GM18520 (cell line): ENCODE data around the gene TBCK.

Source experiments
- ATAC-seq: cut with Tn5 transposase; IDR thresholded peaks from one replicate; pipeline ENCODE4 v1.9.1; 2021; ENCODE audit not compliant: unreplicated experiment

The TBCK gene

GRCh38 chr4:106049490-106049889 is 266.5 kb downstream of the TBCK start:
- ATAC-seq, result no peak

GRCh38 chr4:106048250-106048971 is 267.6 kb downstream of the TBCK start:
- ATAC-seq, result no peak

GRCh38 chr4:106046083-106046482 is 269.9 kb downstream of the TBCK start:
- ATAC-seq, result no peak

GRCh38 chr4:106041294-106042002 is 274.6 kb downstream of the TBCK start:
- ATAC-seq, result no peak

- no peak for ATAC-seq
These were observed 276.2 kb downstream of the TBCK start for GRCh38 chr4:106039796-106040195.

- no peak for ATAC-seq
These were observed 277.1 kb downstream of the TBCK start for GRCh38 chr4:106038908-106039307.

GRCh38 chr4:106038012-106038411 is 278.0 kb downstream of the TBCK start:
- no peak for ATAC-seq

GRCh38 chr4:106036848-106037247 is 279.2 kb downstream of the TBCK start:
- no peak for ATAC-seq

DNA sequence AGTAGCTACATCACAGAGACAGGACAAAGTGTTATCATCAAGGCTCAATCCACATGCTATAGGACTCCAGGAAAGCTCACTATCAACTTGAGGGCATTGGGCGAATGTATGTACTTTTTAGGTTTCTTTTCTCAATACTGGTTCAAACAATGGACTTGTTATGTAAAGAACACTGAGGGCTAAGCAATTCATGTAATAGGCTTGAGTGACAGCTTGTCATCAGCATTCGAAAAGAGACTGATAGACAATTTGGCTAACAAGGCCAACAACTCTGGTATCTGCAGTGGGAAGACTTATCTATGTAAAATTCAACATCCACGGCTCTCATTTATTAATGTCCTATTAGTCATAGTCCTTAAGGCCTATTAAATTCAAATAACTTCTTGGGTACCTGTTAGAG is 279.7 kb downstream of the TBCK start:
- no peak for ATAC-seq

DNA sequence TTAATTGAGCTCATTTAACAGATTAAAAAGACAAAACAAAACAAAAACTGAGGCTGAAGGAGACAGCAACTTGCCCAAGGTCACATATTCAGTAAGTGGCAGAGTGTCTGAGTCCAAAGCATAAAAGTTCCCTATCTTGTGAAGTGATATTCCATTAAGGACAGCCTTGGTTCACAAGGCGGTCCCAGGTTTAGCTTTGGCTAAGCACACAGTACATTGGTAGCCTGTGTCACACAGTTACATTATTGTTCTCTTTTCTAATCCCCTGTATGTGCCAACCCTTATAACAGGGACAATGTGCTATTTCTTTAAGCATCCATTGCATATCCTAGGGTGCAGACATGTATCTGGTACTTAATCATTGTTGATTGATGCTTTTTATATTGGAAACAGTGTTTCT is 280.8 kb downstream of the TBCK start:
- no peak for ATAC-seq

DNA sequence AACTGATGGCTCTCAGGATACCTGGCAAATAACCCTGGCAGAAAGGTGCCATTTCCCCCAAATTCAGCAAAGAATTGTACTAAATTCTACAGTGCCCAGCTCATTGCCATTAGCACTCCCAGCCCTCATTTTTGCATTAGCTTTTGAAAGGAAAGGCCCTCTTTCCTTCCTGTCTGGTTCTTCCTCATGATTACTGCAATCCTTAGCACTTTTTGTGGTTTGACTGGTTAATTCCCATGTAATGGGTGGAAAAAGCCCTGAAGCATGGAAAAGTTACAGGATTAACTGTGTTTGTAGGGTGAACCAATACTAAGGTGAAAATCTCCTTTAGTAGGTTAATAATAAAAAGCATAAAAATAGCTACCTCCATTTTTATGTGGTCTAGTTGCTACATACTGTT is 281.3 kb downstream of the TBCK start:
- ATAC-seq, result no peak

- no peak for ATAC-seq
These were observed 281.8 kb downstream of the TBCK start for GRCh38 chr4:106034220-106034619.

DNA sequence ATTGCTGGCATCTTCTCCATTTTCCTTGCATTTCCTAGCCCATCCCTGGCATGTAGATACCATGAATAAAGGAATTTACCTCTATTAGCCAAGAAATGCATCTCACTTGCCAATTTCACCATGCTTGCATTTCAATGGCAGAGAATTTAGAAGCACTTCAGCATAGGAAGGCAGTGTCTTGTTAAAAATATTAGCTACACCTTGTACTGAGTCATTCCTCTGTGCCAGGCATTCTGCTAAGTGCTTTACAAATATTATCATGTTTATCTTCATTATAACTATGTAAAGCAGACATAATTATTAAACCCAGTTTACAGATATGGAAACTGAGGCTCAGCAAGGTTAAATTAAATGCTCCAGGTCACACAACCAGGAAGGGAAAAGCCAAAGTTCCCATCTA is 282.5 kb downstream of the TBCK start:
- no peak for ATAC-seq

DNA sequence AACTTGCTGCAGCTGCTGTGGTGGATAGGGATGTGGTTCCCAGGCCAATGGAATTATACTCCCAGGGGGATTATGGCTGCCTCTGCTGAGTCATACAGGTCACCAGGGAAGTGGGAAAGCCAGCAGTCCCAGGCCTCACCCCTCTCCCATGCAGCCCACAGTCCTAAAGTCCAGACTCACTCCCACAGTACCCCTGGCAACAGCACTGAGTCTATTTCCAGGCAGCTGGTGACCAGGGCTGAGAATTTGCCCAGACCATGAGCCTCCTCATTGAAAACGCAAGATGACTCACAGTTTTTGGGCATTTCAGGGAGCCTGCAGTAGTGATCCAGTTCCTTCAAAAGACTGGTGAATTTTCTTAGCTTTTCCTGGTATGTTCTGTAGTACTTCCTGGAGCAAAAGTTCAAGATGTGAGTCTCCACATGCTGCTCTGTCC is 283.1 kb downstream of the TBCK start:
- ATAC-seq, result no peak

- ATAC-seq, result no peak
These were observed 293.6 kb downstream of the TBCK start for GRCh38 chr4:106022454-106022853.

DNA sequence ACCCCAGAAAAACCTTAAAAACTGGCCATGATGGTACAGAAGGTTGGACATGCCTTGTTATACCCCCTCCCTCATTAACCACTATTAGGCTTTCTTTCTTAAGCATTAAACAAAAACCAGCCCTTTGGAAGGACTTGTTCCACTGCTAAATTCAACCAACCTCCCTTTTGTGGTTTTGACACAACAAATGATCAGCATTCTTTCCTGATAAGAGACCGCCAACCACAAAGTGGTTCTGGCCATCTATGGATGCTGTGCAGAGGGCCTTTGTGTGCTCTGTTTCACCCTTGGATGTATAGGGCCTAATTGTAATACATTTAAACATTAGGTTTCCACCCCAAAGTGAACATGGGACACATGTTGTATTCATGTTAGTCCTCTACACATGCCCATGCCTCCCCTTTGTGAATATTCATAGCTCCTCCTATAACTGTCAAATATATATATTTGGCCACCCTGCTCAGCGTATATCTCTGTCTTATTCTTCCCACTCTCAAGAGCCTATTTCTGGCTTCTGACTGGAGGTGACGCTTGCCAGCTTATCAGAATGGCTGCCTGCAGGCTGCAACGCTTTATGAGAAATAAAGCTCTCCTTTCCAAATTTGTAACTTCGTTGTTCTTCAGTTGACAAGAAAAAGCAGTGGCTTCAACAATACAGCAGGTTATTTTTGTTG is 294.1 kb downstream of the TBCK start:
- ATAC-seq, result no peak

GRCh38 chr4:106019771-106020170 is 296.2 kb downstream of the TBCK start:
- ATAC-seq, result no peak

- no peak for ATAC-seq
These were observed 298.0 kb downstream of the TBCK start for GRCh38 chr4:106017975-106018374.

DNA sequence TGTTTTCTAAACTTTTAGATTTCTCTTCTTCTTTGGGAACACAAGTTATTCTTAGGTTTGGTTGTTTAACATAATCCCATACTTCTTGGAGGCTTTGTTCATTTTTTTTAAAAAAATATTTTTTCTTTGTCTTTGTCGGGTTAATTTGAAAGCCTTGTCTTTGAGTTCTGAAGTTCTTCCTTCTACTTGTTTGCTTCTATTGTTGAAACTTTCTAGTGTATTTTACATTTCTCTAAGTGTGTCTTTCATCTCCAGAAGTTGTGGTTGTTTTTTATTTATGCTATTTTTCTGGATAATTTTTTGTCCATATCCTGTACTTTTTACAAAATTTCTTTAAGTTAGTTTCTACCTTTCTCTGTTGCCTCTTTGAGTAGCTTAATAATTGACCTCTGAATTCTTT is 304.6 kb downstream of the TBCK start:
- no peak for ATAC-seq

DNA sequence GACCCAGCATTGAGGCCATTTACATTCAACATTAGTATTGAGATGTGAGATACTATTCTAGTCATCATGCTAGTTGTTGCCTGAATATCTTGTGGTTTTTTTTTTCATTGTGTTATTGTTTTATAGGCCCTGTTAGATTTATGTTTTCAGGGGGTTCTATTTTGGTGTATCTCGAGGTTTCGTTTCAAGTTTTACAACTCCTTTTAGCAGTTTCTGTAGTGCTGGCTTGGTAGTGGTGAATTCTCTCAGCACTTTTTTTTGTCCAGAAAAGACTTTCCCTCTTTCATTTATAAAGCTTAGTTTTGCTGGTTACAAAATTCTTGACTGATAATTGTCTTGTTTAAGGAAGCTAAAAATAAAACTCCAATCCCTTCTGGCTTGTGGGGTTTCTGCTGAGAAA is 305.2 kb downstream of the TBCK start:
- ATAC-seq, result no peak

- no peak for ATAC-seq
These were observed 313.0 kb downstream of the TBCK start for GRCh38 chr4:106002994-106003393.
